Dedifferentiated amniotic fluid mesenchymal stem cell (primary cell): ENCODE measurements around the gene ARHGAP27.

Source experiments
- DNase-seq: peaks from one replicate; pipeline ENCODE4 v3.0.0-alpha.2; 2016; ENCODE audit errors: extremely low spot score

The ARHGAP27 gene

GRCh38 chr17:45385331-45385997, 47.2 kb downstream of the ARHGAP27 start:
- peak; percentile 80 for DNase-seq

- DNase-seq, result no peak
These were observed 47.8 kb downstream of the ARHGAP27 start for GRCh38 chr17:45384789-45385262.

- no peak for DNase-seq
These were observed 48.5 kb downstream of the ARHGAP27 start for GRCh38 chr17:45384047-45384788.

GRCh38 chr17:45383003-45383402, 49.7 kb downstream of the ARHGAP27 start:
- no peak for DNase-seq

- DNase-seq, result no peak
These were observed 50.4 kb downstream of the ARHGAP27 start for GRCh38 chr17:45382226-45382625.

- DNase-seq, result no peak
These were observed 51.7 kb downstream of the ARHGAP27 start for GRCh38 chr17:45380991-45381390.

- DNase-seq, result no peak
These were observed 52.5 kb downstream of the ARHGAP27 start for GRCh38 chr17:45380046-45380765.

- DNase-seq, result no peak
These were observed 55.3 kb downstream of the ARHGAP27 start for GRCh38 chr17:45377401-45377800.

GRCh38 chr17:45376171-45377005, 56.3 kb downstream of the ARHGAP27 start:
- no peak for DNase-seq

- no peak for DNase-seq
These were observed 58.2 kb downstream of the ARHGAP27 start for GRCh38 chr17:45374501-45374900.

- DNase-seq, result no peak
These were observed 60.3 kb downstream of the ARHGAP27 start for GRCh38 chr17:45372325-45372869.

GRCh38 chr17:45371414-45372324, 61.0 kb downstream of the ARHGAP27 start:
- peak; percentile 92 for DNase-seq

- no peak for DNase-seq
These were observed 61.7 kb downstream of the ARHGAP27 start for GRCh38 chr17:45370949-45371413.

GRCh38 chr17:45369421-45369820, 63.2 kb downstream of the ARHGAP27 start:
- no peak for DNase-seq

GRCh38 chr17:45368651-45369050, 64.0 kb downstream of the ARHGAP27 start:
- peak; percentile 74 for DNase-seq

- no peak for DNase-seq
These were observed 65.5 kb downstream of the ARHGAP27 start for GRCh38 chr17:45367216-45367615.

- DNase-seq, result no peak
These were observed 66.0 kb downstream of the ARHGAP27 start for GRCh38 chr17:45366691-45367090.

GRCh38 chr17:45366049-45366448, 66.6 kb downstream of the ARHGAP27 start:
- no peak for DNase-seq

- DNase-seq, result no peak
These were observed 67.9 kb downstream of the ARHGAP27 start for GRCh38 chr17:45364531-45365390.
